Type B pancreatic cell (in vitro differentiated cells): ENCODE results near the gene CYP1A2. TPM values are rescaled to one million over a fixed set of nuclear protein-coding genes. Genes with fewer than 3 reads are reported as not detected.

ENCODE experiments used
- DNase-seq: peaks from one replicate; pipeline ENCODE4 v3.0.0; 2021; ENCODE audit warnings: mixed read lengths; ENCODE audit not compliant: unreplicated experiment; ENCODE audit errors: extremely low spot score
- H3K27ac Mint-ChIP-seq: 2 replicates; pipeline ENCODE4 v1.8.0; 2021; ENCODE audit warnings: mild to moderate bottlenecking, mixed read lengths
- H3K27me3 Mint-ChIP-seq: 2 replicates; pipeline ENCODE4 v1.8.0; 2021; ENCODE audit warnings: mixed read lengths
- H3K36me3 Mint-ChIP-seq: 2 replicates; pipeline ENCODE4 v1.8.0; 2021; ENCODE audit warnings: mixed read lengths
- H3K4me1 Mint-ChIP-seq: one replicate; pipeline ENCODE4 v1.8.0; 2021; ENCODE audit warnings: mixed read lengths; ENCODE audit not compliant: unreplicated experiment
- H3K4me3 Mint-ChIP-seq: 2 replicates; pipeline ENCODE4 v1.8.0; 2021; ENCODE audit warnings: mild to moderate bottlenecking, mixed read lengths
- H3K9me3 Mint-ChIP-seq: 2 replicates; pipeline ENCODE4 v1.8.0; 2021; ENCODE audit warnings: mixed read lengths
- total RNA-seq: library from RNA; stranded (reverse); gene quantifications from 2 replicates; pipeline ENCODE4 v1.2.1, GENCODE V29; 2021; ENCODE audit warnings: low replicate concordance
- TF ChIP-seq, protein P1 (sequence below): fragments of 200-600 bp; sonication (generic); conservative IDR thresholded peaks from 2 replicates; pipeline ENCODE4 v1.5.0; 2021; ENCODE audit warnings: antibody characterized with exemption, mild to moderate bottlenecking

Gene CYP1A2
- total RNA-seq, 1 donor from 2014 or later, result not detected

DNA sequence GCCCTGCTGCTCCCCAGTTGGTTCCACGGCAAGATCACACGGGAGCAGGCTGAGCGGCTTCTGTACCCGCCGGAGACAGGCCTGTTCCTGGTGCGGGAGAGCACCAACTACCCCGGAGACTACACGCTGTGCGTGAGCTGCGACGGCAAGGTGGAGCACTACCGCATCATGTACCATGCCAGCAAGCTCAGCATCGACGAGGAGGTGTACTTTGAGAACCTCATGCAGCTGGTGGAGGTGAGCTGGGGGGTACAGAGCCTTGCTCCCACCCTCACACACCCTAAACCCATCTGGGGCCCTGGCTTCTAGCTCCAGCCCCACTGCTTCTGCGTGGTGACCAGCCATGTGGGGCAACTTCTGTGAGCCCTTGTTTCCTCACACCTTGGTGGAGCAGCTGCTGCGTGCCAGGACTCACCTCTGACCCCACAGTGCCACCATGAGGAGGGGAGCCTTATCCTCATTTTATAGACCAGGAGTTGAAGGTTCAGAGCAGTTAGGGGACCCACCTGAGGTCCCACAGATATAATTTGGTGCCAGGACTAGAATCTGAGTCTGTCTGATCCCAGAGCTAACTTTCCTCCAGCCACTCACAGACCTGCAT, 50.7 kb downstream of the CYP1A2 start:
- no peak overlapping the region for H3K27ac Mint-ChIP-seq
- peaks cover 6% of the 10 kb centered on the region for H3K36me3 Mint-ChIP-seq
- no peak for DNase-seq
- no peak overlapping the region for H3K4me3 Mint-ChIP-seq
- no peaks in the 10 kb centered on the region for H3K27me3 Mint-ChIP-seq
- TF ChIP-seq, protein P1, sequence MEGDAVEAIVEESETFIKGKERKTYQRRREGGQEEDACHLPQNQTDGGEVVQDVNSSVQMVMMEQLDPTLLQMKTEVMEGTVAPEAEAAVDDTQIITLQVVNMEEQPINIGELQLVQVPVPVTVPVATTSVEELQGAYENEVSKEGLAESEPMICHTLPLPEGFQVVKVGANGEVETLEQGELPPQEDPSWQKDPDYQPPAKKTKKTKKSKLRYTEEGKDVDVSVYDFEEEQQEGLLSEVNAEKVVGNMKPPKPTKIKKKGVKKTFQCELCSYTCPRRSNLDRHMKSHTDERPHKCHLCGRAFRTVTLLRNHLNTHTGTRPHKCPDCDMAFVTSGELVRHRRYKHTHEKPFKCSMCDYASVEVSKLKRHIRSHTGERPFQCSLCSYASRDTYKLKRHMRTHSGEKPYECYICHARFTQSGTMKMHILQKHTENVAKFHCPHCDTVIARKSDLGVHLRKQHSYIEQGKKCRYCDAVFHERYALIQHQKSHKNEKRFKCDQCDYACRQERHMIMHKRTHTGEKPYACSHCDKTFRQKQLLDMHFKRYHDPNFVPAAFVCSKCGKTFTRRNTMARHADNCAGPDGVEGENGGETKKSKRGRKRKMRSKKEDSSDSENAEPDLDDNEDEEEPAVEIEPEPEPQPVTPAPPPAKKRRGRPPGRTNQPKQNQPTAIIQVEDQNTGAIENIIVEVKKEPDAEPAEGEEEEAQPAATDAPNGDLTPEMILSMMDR, result no peak
- no peaks in the 10 kb centered on the region for H3K4me1 Mint-ChIP-seq
- H3K9me3 Mint-ChIP-seq, result no peaks in the 10 kb centered on the region

DNA sequence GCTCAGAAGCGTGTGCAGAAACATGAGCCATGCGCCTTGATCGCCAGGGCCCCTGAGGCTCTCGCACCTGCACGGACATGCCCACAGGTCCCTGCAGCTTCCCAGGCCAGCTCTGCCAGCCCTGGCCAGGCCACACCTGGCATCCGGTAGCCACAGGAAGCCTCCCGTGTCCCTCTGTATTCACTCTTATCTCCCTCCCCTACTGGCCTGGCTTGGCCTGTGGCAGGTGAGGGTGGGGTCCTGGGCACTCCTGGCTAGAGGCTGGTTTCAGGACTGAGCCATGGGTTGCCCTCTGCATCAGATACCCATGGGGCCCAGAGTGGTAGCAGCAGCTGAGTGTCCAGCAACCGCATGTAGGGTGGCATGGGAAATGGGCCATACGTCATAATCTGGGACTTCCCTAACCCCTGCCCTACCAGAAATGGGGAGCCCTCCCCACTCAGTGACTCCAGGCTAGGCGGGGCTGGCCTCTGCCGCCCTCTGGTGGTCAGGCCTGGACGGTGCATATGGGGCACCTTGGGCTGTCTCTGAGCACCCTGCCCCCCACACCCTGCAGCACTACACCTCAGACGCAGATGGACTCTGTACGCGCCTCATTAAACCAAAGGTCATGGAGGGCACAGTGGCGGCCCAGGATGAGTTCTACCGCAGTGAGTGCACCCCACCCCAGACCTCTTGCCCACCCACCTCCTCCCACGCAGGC, 51.4 kb downstream of the CYP1A2 start:
- Mint-ChIP-seq H3K36me3 (peaks cover 9% of the 10 kb centered on the region), H3K27ac (peak overlapping the region; percentile 46), H3K9me3 (no peaks in the 10 kb centered on the region), H3K27me3 (no peaks in the 10 kb centered on the region), H3K4me3 (no peak overlapping the region), H3K4me1 (no peaks in the 10 kb centered on the region)
- TF ChIP-seq, protein P1, result peak; percentile 94
- DNase-seq, result no peak

- TF ChIP-seq, protein P1, result no peak
- no peaks in the 10 kb centered on the region for H3K4me1 Mint-ChIP-seq
- H3K9me3 Mint-ChIP-seq, result no peaks in the 10 kb centered on the region
Measured at GRCh38 chr15:74800559-74801094, 52.0 kb downstream of the CYP1A2 start.

DNA sequence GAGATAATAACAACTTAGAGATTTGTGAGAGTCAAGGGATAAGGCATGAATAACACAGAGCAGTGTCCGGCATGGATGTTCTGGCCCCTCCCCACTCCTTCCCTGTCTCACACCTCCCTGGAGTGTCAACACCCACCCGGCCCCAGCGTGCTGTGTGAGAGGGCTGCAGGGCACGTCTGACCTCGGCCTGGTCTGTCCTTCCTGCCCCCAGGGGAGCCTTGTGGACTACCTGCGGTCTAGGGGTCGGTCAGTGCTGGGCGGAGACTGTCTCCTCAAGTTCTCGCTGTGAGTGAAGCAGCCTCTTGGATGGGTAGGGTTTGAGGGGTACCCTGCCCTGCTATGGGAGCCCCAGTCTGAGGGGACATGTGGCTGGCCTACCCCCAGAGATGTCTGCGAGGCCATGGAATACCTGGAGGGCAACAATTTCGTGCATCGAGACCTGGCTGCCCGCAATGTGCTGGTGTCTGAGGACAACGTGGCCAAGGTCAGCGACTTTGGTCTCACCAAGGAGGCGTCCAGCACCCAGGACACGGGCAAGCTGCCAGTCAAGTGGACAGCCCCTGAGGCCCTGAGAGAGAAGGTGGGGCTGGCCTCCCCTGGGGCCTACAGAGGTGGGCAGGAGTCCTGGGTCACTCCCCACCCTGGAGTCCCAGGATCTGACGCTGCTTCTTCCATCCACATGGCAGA, 52.8 kb downstream of the CYP1A2 start:
- Mint-ChIP-seq H3K4me1 (no peaks in the 10 kb centered on the region), H3K36me3 (peaks cover 10% of the 10 kb centered on the region), H3K27me3 (no peaks in the 10 kb centered on the region), H3K27ac (no peak overlapping the region), H3K4me3 (no peak overlapping the region), H3K9me3 (no peaks in the 10 kb centered on the region)
- DNase-seq, result no peak
- TF ChIP-seq, protein P1, result no peak

More at GRCh38 chr15:74800559-74801094, 52.0 kb downstream of the CYP1A2 start:
- DNase-seq, result no peak
- no peaks in the 10 kb centered on the region for H3K27me3 Mint-ChIP-seq
- H3K4me3 Mint-ChIP-seq, result no peak overlapping the region
- no peak overlapping the region for H3K27ac Mint-ChIP-seq
- H3K36me3 Mint-ChIP-seq, result peaks cover 10% of the 10 kb centered on the region

GRCh38 chr15:74802290-74802689, 53.6 kb downstream of the CYP1A2 start:
- DNase-seq, result no peak
- no peaks in the 10 kb centered on the region for H3K4me1 Mint-ChIP-seq
- H3K4me3 Mint-ChIP-seq, result no peak overlapping the region
- no peaks in the 10 kb centered on the region for H3K9me3 Mint-ChIP-seq
- peaks cover 10% of the 10 kb centered on the region for H3K36me3 Mint-ChIP-seq
- TF ChIP-seq, protein P1, result no peak
- H3K27ac Mint-ChIP-seq, result no peak overlapping the region
- H3K27me3 Mint-ChIP-seq, result no peaks in the 10 kb centered on the region
